Activated CD8-positive, alpha-beta T cell treated with anti-CD3 and anti-CD28 coated beads for 36 hours (primary cell): ENCODE measurements around the gene OR56A3. TPM values are rescaled to one million over a fixed set of nuclear protein-coding genes. Genes with fewer than 3 reads are reported as not detected.

Experiments used
- ATAC-seq: fragments of 200-7000 bp; cut with Tn5 transposase; one replicate; pipeline ENCODE4 v1.10.0; 2021; ENCODE audit warnings: mild to moderate bottlenecking, moderate library complexity
- CTCF ChIA-PET: fragments of 350-600 bp; sonication (Branson Sonifier 250); formaldehyde crosslinking; loops from one replicate; lab custom pipeline; 2021; ENCODE audit warnings: antibody characterized with exemption; lab: Charles Lee
- POLR2A ChIA-PET: fragments of 350-600 bp; sonication (Branson Sonifier 250); formaldehyde crosslinking; loops from one replicate; lab custom pipeline; 2021; ENCODE audit warnings: antibody characterized with exemption; lab: Charles Lee
- DNase-seq: peaks from one replicate; pipeline ENCODE4 v3.0.0-alpha.2; 2020
- H3K27ac Mint-ChIP-seq: one replicate; pipeline ENCODE4 v1.8.0; 2021; ENCODE audit warnings: mild to moderate bottlenecking, mixed read lengths
- H3K27me3 Mint-ChIP-seq: one replicate; pipeline ENCODE4 v1.8.0; 2021; ENCODE audit warnings: mixed read lengths
- H3K36me3 Mint-ChIP-seq: one replicate; pipeline ENCODE4 v1.8.0; 2021; ENCODE audit warnings: low read depth, mixed read lengths
- H3K4me1 Mint-ChIP-seq: one replicate; pipeline ENCODE4 v1.8.0; 2021; ENCODE audit warnings: low read depth, mixed read lengths
- H3K4me3 Mint-ChIP-seq: one replicate; pipeline ENCODE4 v1.8.0; 2021; ENCODE audit warnings: mild to moderate bottlenecking, moderate library complexity, mixed read lengths
- H3K9me3 Mint-ChIP-seq: one replicate; pipeline ENCODE4 v1.8.0; 2021; ENCODE audit warnings: mixed read lengths
- intact Hi-C: fragments of 100-400 bp; cut with micrococcal nuclease; formaldehyde crosslinking; loops from one replicate; pipeline ENCODE4 v1.10.0; 2022
- total RNA-seq, 2 experiments: library from RNA; stranded (reverse); gene quantifications; one replicate each; pipeline ENCODE4 v1.2.3, GENCODE V29; 2021
- TF ChIP-seq, protein P1 (sequence below): fragments of 200-600 bp; IDR thresholded peaks from one replicate; pipeline ENCODE4 v1.8.0; 2022; ENCODE audit warnings: antibody characterized with exemption, mild to moderate bottlenecking

OR56A3 gene
- total RNA-seq, 2 experiments from 2014 or later: not detected

DNA sequence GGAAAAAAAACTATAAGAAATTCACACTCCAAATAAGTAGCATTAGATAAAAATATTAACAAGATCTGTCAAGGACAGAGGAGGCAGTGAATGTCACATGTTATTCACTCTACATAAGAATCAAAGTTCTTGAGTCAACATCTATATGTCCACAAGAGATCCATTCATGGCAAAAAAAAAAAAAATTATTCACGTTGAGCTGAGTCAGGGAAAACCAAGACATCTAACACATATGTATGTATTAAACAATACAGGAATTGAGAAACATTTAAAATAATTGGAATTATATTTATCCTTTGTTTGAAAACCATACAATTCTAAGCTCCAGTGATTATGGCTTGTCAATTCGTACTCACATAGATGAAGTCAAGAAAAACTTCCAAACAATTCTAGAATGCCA lies 24.9 kb downstream of the OR56A3 start:
- H3K27me3 Mint-ChIP-seq: peaks cover 10% of the 10 kb centered on the region
- ChIA-PET CTCF (no interaction called here), POLR2A (no interaction called here)
- H3K36me3 Mint-ChIP-seq: no peaks in the 10 kb centered on the region
- H3K4me1 Mint-ChIP-seq: no peaks in the 10 kb centered on the region
- no peak overlapping the region for H3K27ac Mint-ChIP-seq
- TF ChIP-seq, protein P1, sequence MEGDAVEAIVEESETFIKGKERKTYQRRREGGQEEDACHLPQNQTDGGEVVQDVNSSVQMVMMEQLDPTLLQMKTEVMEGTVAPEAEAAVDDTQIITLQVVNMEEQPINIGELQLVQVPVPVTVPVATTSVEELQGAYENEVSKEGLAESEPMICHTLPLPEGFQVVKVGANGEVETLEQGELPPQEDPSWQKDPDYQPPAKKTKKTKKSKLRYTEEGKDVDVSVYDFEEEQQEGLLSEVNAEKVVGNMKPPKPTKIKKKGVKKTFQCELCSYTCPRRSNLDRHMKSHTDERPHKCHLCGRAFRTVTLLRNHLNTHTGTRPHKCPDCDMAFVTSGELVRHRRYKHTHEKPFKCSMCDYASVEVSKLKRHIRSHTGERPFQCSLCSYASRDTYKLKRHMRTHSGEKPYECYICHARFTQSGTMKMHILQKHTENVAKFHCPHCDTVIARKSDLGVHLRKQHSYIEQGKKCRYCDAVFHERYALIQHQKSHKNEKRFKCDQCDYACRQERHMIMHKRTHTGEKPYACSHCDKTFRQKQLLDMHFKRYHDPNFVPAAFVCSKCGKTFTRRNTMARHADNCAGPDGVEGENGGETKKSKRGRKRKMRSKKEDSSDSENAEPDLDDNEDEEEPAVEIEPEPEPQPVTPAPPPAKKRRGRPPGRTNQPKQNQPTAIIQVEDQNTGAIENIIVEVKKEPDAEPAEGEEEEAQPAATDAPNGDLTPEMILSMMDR: no peak
- intact Hi-C loops: no loop called here
- peaks cover 14% of the 10 kb centered on the region for H3K9me3 Mint-ChIP-seq
- ATAC-seq (no peak), DNase-seq (no peak)
- H3K4me3 Mint-ChIP-seq: no peak overlapping the region

DNA sequence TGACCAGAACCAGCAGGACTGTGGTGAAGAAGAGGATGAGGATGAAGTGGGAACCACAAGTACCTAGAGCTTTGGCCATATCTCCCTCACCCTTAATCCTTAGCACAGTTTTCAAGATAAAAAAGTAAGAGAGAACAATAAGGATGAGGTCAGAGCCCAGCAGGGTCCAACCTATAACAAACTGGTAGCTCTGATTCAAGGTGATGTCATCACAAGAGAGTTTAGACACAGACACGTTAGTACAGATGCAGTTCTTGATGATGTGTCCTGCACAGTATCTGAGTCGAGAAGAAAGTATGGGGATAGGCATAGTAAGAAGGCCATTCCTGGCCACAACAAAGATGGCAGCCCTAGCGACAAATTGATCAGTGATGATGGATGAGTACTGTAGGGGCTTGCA lies 25.7 kb downstream of the OR56A3 start:
- Mint-ChIP-seq H3K36me3 (no peaks in the 10 kb centered on the region), H3K27ac (no peak overlapping the region), H3K9me3 (peaks cover 11% of the 10 kb centered on the region), H3K4me3 (no peak overlapping the region), H3K27me3 (peaks cover 10% of the 10 kb centered on the region), H3K4me1 (no peaks in the 10 kb centered on the region)
- ChIA-PET CTCF (no interaction called here), POLR2A (no interaction called here)
- intact Hi-C loops: no loop called here
- DNase-seq (no peak), ATAC-seq (no peak)
- TF ChIP-seq, protein P1: no peak

DNA sequence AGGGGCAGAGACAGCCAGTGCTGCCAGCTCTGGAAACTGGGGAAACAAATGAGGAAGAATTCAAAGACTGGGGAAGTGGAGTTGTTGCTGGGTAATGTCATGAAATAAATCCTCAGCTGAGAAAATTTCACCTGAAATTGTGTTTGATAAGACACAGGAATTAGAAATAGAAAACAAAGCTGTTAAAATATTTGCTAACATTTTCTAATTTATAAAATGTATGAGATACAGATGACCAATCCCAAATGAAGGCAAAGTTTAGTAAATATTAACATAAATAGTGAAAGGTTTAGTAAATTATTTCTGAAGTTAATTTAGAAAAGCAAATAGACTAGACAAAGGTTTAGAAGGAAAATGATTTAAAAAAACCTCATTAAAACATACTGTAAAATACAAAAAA lies 26.3 kb downstream of the OR56A3 start, which contains the start of gene OR56A5:
TSS of gene OR56A5 (minus strand) at position 101 of the 400 bp plus-strand sequence. CDS start at position 101, 0 bp downstream.
- Mint-ChIP-seq H3K27me3 (peaks cover 10% of the 10 kb centered on the region), H3K4me1 (no peaks in the 10 kb centered on the region), H3K36me3 (no peaks in the 10 kb centered on the region), H3K9me3 (peaks cover 6% of the 10 kb centered on the region), H3K27ac (no peak within 1 kb of the TSS), H3K4me3 (no peak within 1 kb of the TSS)
- intact Hi-C loops: no loop called here
- CTCF ChIA-PET: no interaction called here
- TF ChIP-seq, protein P1: no peak
- DNase-seq (no peak), ATAC-seq (no peak)
- POLR2A ChIA-PET: no interaction called here

DNA sequence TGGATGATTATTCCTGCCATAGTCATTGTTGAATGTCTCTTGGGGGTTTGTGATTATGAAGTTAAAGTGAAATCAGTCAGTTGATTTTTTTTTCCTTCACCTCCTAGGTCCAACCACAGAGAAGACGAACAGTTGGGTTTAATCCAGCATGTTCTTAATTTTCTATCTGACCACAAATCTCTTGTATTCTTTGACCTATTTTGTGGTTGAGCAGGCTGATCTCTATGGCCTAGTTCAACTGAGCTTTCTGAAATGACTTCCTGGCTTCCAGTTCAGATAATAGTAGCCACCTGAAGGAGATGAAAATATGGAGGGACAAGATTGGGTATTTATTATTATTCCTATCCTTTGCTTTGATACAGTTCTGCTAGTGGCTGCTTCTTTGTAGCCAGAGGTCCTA lies 31.5 kb downstream of the OR56A3 start:
- no peak for DNase-seq
- no peak overlapping the region for H3K27ac Mint-ChIP-seq
- H3K9me3 Mint-ChIP-seq: peaks cover 2% of the 10 kb centered on the region
- intact Hi-C loops: no loop called here
- no peaks in the 10 kb centered on the region for H3K4me1 Mint-ChIP-seq
- no peak for ATAC-seq
- H3K4me3 Mint-ChIP-seq: no peak overlapping the region
- H3K36me3 Mint-ChIP-seq: no peaks in the 10 kb centered on the region
- ChIA-PET POLR2A (no interaction called here), CTCF (no interaction called here)
- TF ChIP-seq, protein P1: no peak
- peaks cover 3% of the 10 kb centered on the region for H3K27me3 Mint-ChIP-seq

DNA sequence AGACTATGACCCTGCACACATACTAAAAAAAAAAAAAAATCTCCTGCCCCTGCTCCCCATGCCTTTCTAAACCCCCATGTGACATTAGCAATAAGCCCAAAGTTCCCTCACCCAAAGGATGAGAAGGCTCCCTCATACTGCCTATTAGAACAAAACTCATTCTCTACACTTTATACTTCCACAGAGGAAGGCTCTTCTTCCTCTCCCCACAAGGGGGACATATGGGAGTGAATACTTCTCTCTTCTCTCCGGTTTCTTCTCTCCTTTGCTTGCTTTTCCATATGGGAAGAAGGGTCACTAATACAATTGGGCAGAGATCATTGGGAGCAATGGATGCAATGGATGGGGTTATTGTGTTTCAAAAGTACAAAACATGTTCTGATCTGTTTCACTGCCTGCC lies 41.4 kb downstream of the OR56A3 start:
- ChIA-PET CTCF (no interaction called here), POLR2A (no interaction called here)
- H3K27ac Mint-ChIP-seq: no peak overlapping the region
- no peaks in the 10 kb centered on the region for H3K36me3 Mint-ChIP-seq
- DNase-seq: no peak
- no peaks in the 10 kb centered on the region for H3K4me1 Mint-ChIP-seq
- H3K9me3 Mint-ChIP-seq: peaks cover 2% of the 10 kb centered on the region
- peaks cover 15% of the 10 kb centered on the region for H3K27me3 Mint-ChIP-seq
- no peak for ATAC-seq
- intact Hi-C loops: no loop called here
- H3K4me3 Mint-ChIP-seq: no peak overlapping the region
- TF ChIP-seq, protein P1: no peak
